SK-N-SH (cell line): Measurements from ENCODE around the gene HTT. TPM values are rescaled to one million over a fixed set of nuclear protein-coding genes. Genes with fewer than 3 reads are reported as not detected.
A peak's percentile ranks its signal among the peaks of the same experiment; 100 is the strongest.

ENCODE experiments used
- CTCF ChIA-PET: fragments of 300-600, 350-600 bp; formaldehyde crosslinking; extraction: SDS; loops from one replicate; lab custom pipeline; 2021; lab: Yijun Ruan, JAX
- POLR2A ChIA-PET: fragments of 350-600 bp; sonication (Branson Sonifier 250); formaldehyde crosslinking; extraction: SDS; loops from one replicate; lab custom pipeline; 2020; ENCODE audit warnings: antibody characterized with exemption, inconsistent platforms; lab: Yijun Ruan, JAX
- DNase-seq: peaks from one replicate; pipeline ENCODE4 v3.0.0; 2012
- H2AFZ ChIP-seq: fragments of 200-600 bp; sonication (generic); 2 replicates; pipeline ENCODE4 v1.8.1; 2016; ENCODE audit warnings: antibody characterized with exemption, mild to moderate bottlenecking, low read depth
- H3F3A ChIP-seq: fragments of 200-600 bp; sonication (generic); replicated peaks from 2 replicates; pipeline ENCODE3; 2016; ENCODE audit warnings: antibody characterized with exemption, mild to moderate bottlenecking; ENCODE audit not compliant: insufficient read depth
- H3K27ac ChIP-seq, 2 experiments: fragments of 200-500 bp in 1 of 2; fragments of 200-600 bp in 1 of 2; sonication (Bioruptor generic) in 1 of 2; sonication (generic), shearing (Covaris generic) in 1 of 2; 2 replicates each; pipeline versions ENCODE4 v1.5.1 to v1.6.1; 2014 to 2016; ENCODE audit warnings: low read depth in 2 of 2, inconsistent platforms in 1 of 2, low read length in 1 of 2, mild to moderate bottlenecking in 1 of 2, mixed read lengths in 1 of 2
- H3K27me3 ChIP-seq: fragments of 200-600 bp; sonication (generic), shearing (Covaris generic); 2 replicates; pipeline ENCODE4 v1.6.1; 2016; ENCODE audit warnings: mixed run types; ENCODE audit not compliant: insufficient read depth
- H3K36me3 ChIP-seq, 2 experiments: fragments of 200-500 bp in 1 of 2; fragments of 200-600 bp in 1 of 2; sonication (Bioruptor generic) in 1 of 2; sonication (generic) in 1 of 2; replicated peaks in 1 of 2; 2 replicates each; pipeline versions ENCODE3 to v1.5.1; 2014 to 2016; ENCODE audit warnings: low read length in 1 of 2, mild to moderate bottlenecking in 1 of 2; ENCODE audit not compliant: insufficient read depth in 2 of 2, control insufficient read depth in 1 of 2
- H3K4me1 ChIP-seq, 2 experiments: fragments of 200-500 bp in 1 of 2; fragments of 200-600 bp in 1 of 2; sonication (Bioruptor generic) in 1 of 2; sonication (generic), shearing (Covaris generic) in 1 of 2; 2 replicates each; pipeline versions ENCODE4 v1.5.1 to v1.6.1; 2014 to 2016; ENCODE audit warnings: low read depth in 1 of 2, low read length in 1 of 2, mixed run types in 1 of 2; ENCODE audit not compliant: insufficient read depth in 2 of 2, control insufficient read depth in 1 of 2
- H3K4me2 ChIP-seq: fragments of 200-600 bp; sonication (generic), shearing (Covaris generic); 2 replicates; pipeline ENCODE4 v1.6.1; 2017; ENCODE audit warnings: mixed run types
- H3K4me3 ChIP-seq, 2 experiments: fragments of 200-500 bp in 1 of 2; fragments of 200-600 bp in 1 of 2; sonication (Bioruptor generic) in 1 of 2; sonication (generic), shearing (Covaris generic) in 1 of 2; 2 replicates each; pipeline versions ENCODE4 v1.5.1 to v1.8.1; 2014 to 2016; ENCODE audit warnings: low read depth in 2 of 2, inconsistent platforms in 1 of 2, low read length in 1 of 2, mild to moderate bottlenecking in 1 of 2, mixed read lengths in 1 of 2, moderate library complexity in 1 of 2
- H3K79me2 ChIP-seq: fragments of 200-600 bp; sonication (generic); 2 replicates; pipeline ENCODE4 v1.8.1; 2017; ENCODE audit warnings: mild to moderate bottlenecking; ENCODE audit not compliant: insufficient read depth
- H3K9ac ChIP-seq: fragments of 200-600 bp; sonication (generic); 2 replicates; pipeline ENCODE4 v1.6.1; 2017; ENCODE audit warnings: mixed run types
- H3K9me2 ChIP-seq: fragments of 200-600 bp; sonication (generic); 2 replicates; pipeline ENCODE4 v1.6.1; 2017; ENCODE audit warnings: mixed run types
- H3K9me3 ChIP-seq: fragments of 200-600 bp; sonication (generic); 2 replicates; pipeline ENCODE4 v1.6.1; 2017; ENCODE audit warnings: mixed run types, mild to moderate bottlenecking, moderate library complexity
- H4K20me1 ChIP-seq: fragments of 200-600 bp; sonication (generic); 2 replicates; pipeline ENCODE4 v1.6.1; 2017; ENCODE audit warnings: mild to moderate bottlenecking, mixed run types; ENCODE audit not compliant: insufficient read depth
- CHD2 ChIP-seq: fragments of 150-350 bp; IDR thresholded peaks from 2 replicates; pipeline ENCODE4 v1.6.1; 2018; ENCODE audit warnings: low read length; ENCODE audit not compliant: partially characterized antibody
- ELF1 ChIP-seq: IDR thresholded peaks from 2 replicates; pipeline ENCODE4 v1.4.0; 2012
- EZH2phosphoT487 ChIP-seq: fragments of 200-600 bp; sonication (generic); IDR thresholded peaks from 2 replicates; pipeline ENCODE4 v1.6.1; 2017; ENCODE audit warnings: low read depth, mixed run types, mild to moderate bottlenecking, antibody characterized with exemption, moderate library complexity, borderline replicate concordance
- FOXJ3 ChIP-seq: sonication (generic); formaldehyde crosslinking; IDR thresholded peaks from 2 replicates; pipeline ENCODE4 v1.5.1; 2020; ENCODE audit warnings: mild to moderate bottlenecking, missing genetic modification reagents
- FOXM1 ChIP-seq: IDR thresholded peaks from 2 replicates; pipeline ENCODE4 v1.4.0; 2012; ENCODE audit warnings: low read depth, mild to moderate bottlenecking
- GABPA ChIP-seq: IDR thresholded peaks from 2 replicates; pipeline ENCODE4 v1.4.0; 2012; ENCODE audit warnings: low read depth, mild to moderate bottlenecking
- JUND ChIP-seq: IDR thresholded peaks from 2 replicates; pipeline ENCODE4 v1.4.0; 2012
- MAX ChIP-seq: IDR thresholded peaks from 2 replicates; pipeline ENCODE4 v1.4.0; 2012; ENCODE audit warnings: low read depth
- MEF2A ChIP-seq: IDR thresholded peaks from 2 replicates; pipeline ENCODE4 v1.4.0; 2012; ENCODE audit warnings: low read depth, borderline replicate concordance
- MXI1 ChIP-seq: IDR thresholded peaks from 2 replicates; pipeline ENCODE4 v1.6.1; 2012; ENCODE audit warnings: mild to moderate bottlenecking, low read depth, low read length, improper control_type of control experiment
- NRF1 ChIP-seq: IDR thresholded peaks from 2 replicates; pipeline ENCODE4 v1.6.1; 2012; ENCODE audit warnings: low read depth, mild to moderate bottlenecking, low read length
- POLR2AphosphoS5 ChIP-seq: IDR thresholded peaks from 2 replicates; pipeline ENCODE4 v1.6.1; 2012; ENCODE audit warnings: low read depth, low read length
- RCOR1 ChIP-seq: fragments of 150-350 bp; IDR thresholded peaks from 2 replicates; pipeline ENCODE4 v1.6.1; 2017; ENCODE audit warnings: antibody characterized with exemption, low read length
- REST ChIP-seq: IDR thresholded peaks from 2 replicates; pipeline ENCODE4 v1.6.1; 2012; ENCODE audit warnings: mild to moderate bottlenecking, low read depth, low read length, moderate library complexity
- SIN3A ChIP-seq: IDR thresholded peaks from 2 replicates; pipeline ENCODE4 v1.6.1; 2012; ENCODE audit warnings: low read depth, mild to moderate bottlenecking, low read length, moderate library complexity, borderline replicate concordance
- SMC3 ChIP-seq: IDR thresholded peaks from 2 replicates; pipeline ENCODE4 v1.6.1; 2012; ENCODE audit warnings: low read depth, low read length, improper control_type of control experiment
- TCF12 ChIP-seq: IDR thresholded peaks from 2 replicates; pipeline ENCODE4 v1.4.0; 2012
- TEAD4 ChIP-seq: IDR thresholded peaks from 2 replicates; pipeline ENCODE4 v1.4.0; 2012; ENCODE audit warnings: mild to moderate bottlenecking, borderline replicate concordance; ENCODE audit not compliant: insufficient read depth
- USF1 ChIP-seq: IDR thresholded peaks from 2 replicates; pipeline ENCODE4 v1.4.0; 2012; ENCODE audit warnings: low read depth, borderline replicate concordance
- USF2 ChIP-seq: fragments of 150-350 bp; IDR thresholded peaks from 2 replicates; pipeline ENCODE4 v1.6.1; 2017; ENCODE audit warnings: antibody characterized with exemption, low read length, low read depth, borderline replicate concordance
- WGBS: methylation state at CpG from one replicate; pipeline ENCODE4 v1.1.6; 2017; ENCODE audit warnings: low lambda C conversion rate; 5-methylcytosine and 5-hydroxymethylcytosine counted together
- polyA plus RNA-seq, 3 experiments: library from polyadenylated mRNA; depleted of rRNA; stranded (reverse); fragments of >200 nt; gene quantifications; 2 replicates each; pipeline ENCODE4 v1.2.3, GENCODE V29; 2012

HTT gene
- polyA plus RNA-seq, 1 of the 3 experiments (the other 2 are of a cell fraction) = 11.3 TPM

- H3K27me3 ChIP-seq = no peaks in the 10 kb centered on the region
- TF ChIP-seq NRF1 (no peak), POLR2AphosphoS5 (no peak), MXI1 (no peak), MAX (no peak), USF1 (no peak), SMC3 (no peak), REST (no peak), USF2 (no peak), TEAD4 (no peak), FOXJ3 (CRISPR knock-in tag) (no peak), EZH2phosphoT487 (no peak), JUND (no peak), GABPA (no peak), SIN3A (no peak), RCOR1 (no peak), TCF12 (no peak), MEF2A (no peak), ELF1 (no peak), CHD2 (no peak), FOXM1 (no peak)
- H3F3A ChIP-seq = no peaks in the 10 kb centered on the region
- peaks cover 0 to 36% of the 10 kb centered on the region in 2 experiments; a peak in 2 of 4 replicates for H3K4me1 ChIP-seq
- no peaks in the 10 kb centered on the region for H3K9me3 ChIP-seq
- H3K27ac ChIP-seq = peak overlapping the region in 1 of 2 experiments; percentile 94; a peak in 2 of 4 replicates
- H3K4me2 ChIP-seq = no peak overlapping the region
- no peaks in the 10 kb centered on the region for H3K9me2 ChIP-seq
- CTCF ChIA-PET = interaction anchor here (0.5 to 3.0 kb wide), 7 partner anchors 50 to 1626 kb away, joined by 3 to 13 read pairs (median 3); no protein-coding TSS in a partner anchor
- H2AFZ ChIP-seq = no peak overlapping the region
- no peaks in the 10 kb centered on the region for H3K79me2 ChIP-seq
- 99% methylated on average over 7 of the region's 12 CpGs for WGBS
- no peak overlapping the region for H3K9ac ChIP-seq
- DNase-seq = no peak
- H3K36me3 ChIP-seq = peaks cover 29 to 31% of the 10 kb centered on the region in 2 experiments
- POLR2A ChIA-PET = interaction anchor here (1.0 kb wide), 1 partner anchor 99 kb away, joined by 3 read pairs; no protein-coding TSS in a partner anchor
- no peaks in the 10 kb centered on the region for H4K20me1 ChIP-seq
- no peak overlapping the region for H3K4me3 ChIP-seq
Observed at GRCh38 chr4:3192827-3193226, 118.3 kb downstream of the HTT start.
